ENCODE results near the gene SIGLEC11.

DNA sequence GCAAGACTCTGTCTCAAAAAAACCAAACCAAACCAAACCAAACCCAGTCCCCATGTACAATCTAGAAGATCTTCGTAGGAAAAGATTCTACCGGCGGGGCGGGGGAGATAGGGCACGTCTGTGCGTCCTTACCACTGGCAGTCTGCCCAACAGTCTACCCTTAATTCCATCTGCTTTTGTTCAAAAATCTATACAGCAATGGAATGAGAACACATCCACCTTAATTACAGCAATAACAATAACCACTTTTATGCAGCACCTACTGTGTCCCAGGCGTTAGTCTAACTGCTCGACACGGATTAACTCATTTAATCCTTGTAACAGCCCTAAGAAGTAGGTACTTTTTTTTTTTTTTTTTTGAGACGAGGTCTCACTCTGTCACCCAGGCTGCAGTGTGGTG is 34.5 kb downstream of the SIGLEC11 start:
- TF ChIP-seq GABPA (IDR thresholded peaks at IDR 0.05 in 1 of 2, conservative IDR thresholded peaks at IDR 0.05 in 1 of 2) (no peak), FOXA1 (IDR thresholded peaks at IDR 0.05) (no peak), SP1 (IDR thresholded peaks at IDR 0.05) (no peak), TAF1 (conservative IDR thresholded peaks at IDR 0.05) (no peak), JUND (IDR thresholded peaks at IDR 0.05) (no peak)
- TF ChIP-seq, protein P1, sequence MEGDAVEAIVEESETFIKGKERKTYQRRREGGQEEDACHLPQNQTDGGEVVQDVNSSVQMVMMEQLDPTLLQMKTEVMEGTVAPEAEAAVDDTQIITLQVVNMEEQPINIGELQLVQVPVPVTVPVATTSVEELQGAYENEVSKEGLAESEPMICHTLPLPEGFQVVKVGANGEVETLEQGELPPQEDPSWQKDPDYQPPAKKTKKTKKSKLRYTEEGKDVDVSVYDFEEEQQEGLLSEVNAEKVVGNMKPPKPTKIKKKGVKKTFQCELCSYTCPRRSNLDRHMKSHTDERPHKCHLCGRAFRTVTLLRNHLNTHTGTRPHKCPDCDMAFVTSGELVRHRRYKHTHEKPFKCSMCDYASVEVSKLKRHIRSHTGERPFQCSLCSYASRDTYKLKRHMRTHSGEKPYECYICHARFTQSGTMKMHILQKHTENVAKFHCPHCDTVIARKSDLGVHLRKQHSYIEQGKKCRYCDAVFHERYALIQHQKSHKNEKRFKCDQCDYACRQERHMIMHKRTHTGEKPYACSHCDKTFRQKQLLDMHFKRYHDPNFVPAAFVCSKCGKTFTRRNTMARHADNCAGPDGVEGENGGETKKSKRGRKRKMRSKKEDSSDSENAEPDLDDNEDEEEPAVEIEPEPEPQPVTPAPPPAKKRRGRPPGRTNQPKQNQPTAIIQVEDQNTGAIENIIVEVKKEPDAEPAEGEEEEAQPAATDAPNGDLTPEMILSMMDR (IDR thresholded peaks at IDR 0.05; ENCODE audit: low read depth, low read length, missing input control), result no peak
- TF ChIP-seq, protein P2, sequence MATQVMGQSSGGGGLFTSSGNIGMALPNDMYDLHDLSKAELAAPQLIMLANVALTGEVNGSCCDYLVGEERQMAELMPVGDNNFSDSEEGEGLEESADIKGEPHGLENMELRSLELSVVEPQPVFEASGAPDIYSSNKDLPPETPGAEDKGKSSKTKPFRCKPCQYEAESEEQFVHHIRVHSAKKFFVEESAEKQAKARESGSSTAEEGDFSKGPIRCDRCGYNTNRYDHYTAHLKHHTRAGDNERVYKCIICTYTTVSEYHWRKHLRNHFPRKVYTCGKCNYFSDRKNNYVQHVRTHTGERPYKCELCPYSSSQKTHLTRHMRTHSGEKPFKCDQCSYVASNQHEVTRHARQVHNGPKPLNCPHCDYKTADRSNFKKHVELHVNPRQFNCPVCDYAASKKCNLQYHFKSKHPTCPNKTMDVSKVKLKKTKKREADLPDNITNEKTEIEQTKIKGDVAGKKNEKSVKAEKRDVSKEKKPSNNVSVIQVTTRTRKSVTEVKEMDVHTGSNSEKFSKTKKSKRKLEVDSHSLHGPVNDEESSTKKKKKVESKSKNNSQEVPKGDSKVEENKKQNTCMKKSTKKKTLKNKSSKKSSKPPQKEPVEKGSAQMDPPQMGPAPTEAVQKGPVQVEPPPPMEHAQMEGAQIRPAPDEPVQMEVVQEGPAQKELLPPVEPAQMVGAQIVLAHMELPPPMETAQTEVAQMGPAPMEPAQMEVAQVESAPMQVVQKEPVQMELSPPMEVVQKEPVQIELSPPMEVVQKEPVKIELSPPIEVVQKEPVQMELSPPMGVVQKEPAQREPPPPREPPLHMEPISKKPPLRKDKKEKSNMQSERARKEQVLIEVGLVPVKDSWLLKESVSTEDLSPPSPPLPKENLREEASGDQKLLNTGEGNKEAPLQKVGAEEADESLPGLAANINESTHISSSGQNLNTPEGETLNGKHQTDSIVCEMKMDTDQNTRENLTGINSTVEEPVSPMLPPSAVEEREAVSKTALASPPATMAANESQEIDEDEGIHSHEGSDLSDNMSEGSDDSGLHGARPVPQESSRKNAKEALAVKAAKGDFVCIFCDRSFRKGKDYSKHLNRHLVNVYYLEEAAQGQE (IDR thresholded peaks at IDR 0.05), result no peak
- TF ChIP-seq, protein P3, sequence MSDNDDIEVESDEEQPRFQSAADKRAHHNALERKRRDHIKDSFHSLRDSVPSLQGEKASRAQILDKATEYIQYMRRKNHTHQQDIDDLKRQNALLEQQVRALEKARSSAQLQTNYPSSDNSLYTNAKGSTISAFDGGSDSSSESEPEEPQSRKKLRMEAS (IDR thresholded peaks at IDR 0.05), result no peak

Data from liver (tissue), 3 donors.